ENCODE data around the gene C1RL. TPM values are rescaled to one million over a fixed set of nuclear protein-coding genes. Genes with fewer than 3 reads are reported as not detected.

Gene C1RL
- total RNA-seq, 1 experiment from 2014 or later: 8.9 TPM

- no peaks in the 10 kb centered on the region for H4K20me1 ChIP-seq (ENCODE audit: low read length)
- no peak overlapping the region for H3K4me3 ChIP-seq (ENCODE audit: low read length)
- no peaks in the 10 kb centered on the region for H3K79me2 ChIP-seq (ENCODE audit: low read length)
- no peaks in the 10 kb centered on the region for H3K9me3 ChIP-seq (ENCODE audit: low read length)
- BruUV-seq (replicated peaks): no TSS peak
- no peaks in the 10 kb centered on the region for H3K36me3 ChIP-seq (ENCODE audit: low read depth, low read length)
- no peaks in the 10 kb centered on the region for H3K9me2 ChIP-seq (replicated peaks; ENCODE audit: low read length)
- DNase-seq: no peak
- no peaks in the 10 kb centered on the region for H3K4me1 ChIP-seq (ENCODE audit: insufficient read depth, low read length)
- H3K4me2 ChIP-seq (ENCODE audit: low read length): no peak overlapping the region
- POLR2A ChIA-PET (ENCODE audit: unreplicated experiment): no interaction called here
- no peaks in the 10 kb centered on the region for H3F3A ChIP-seq (ENCODE audit: low read length, unreplicated experiment)
- peaks cover 1% of the 10 kb centered on the region; the same call in 1 of the 2 replicates for H3K27me3 ChIP-seq (ENCODE audit: low read length)
- H3K9ac ChIP-seq (ENCODE audit: low read length): no peak overlapping the region
- no peak overlapping the region for H3K27ac ChIP-seq (ENCODE audit: low read length)
- ATAC-seq: no peak
- TF ChIP-seq EZH2 (IDR thresholded peaks at IDR 0.05; ENCODE audit: low read length, unreplicated experiment): no peak
- intact Hi-C loops (cut with micrococcal nuclease): no loop called here
- no peak overlapping the region for H2AFZ ChIP-seq (ENCODE audit: low read length)
- CTCF ChIA-PET: no interaction called here
Measured at GRCh38 chr12:7072554-7072953, 36.5 kb downstream of the C1RL start.

GRCh38 chr12:7072035-7072434, 37.0 kb downstream of the C1RL start:
- intact Hi-C loops (cut with micrococcal nuclease): no loop called here
- H3K4me2 ChIP-seq (ENCODE audit: low read length): no peak overlapping the region
- no peak overlapping the region for H2AFZ ChIP-seq (ENCODE audit: low read length)
- H4K20me1 ChIP-seq (ENCODE audit: low read length): no peaks in the 10 kb centered on the region
- H3K36me3 ChIP-seq (ENCODE audit: low read depth, low read length): no peaks in the 10 kb centered on the region
- H3K27me3 ChIP-seq (ENCODE audit: low read length): peaks cover 7% of the 10 kb centered on the region; the same call in 1 of the 2 replicates
- H3K27ac ChIP-seq (ENCODE audit: low read length): no peak overlapping the region
- no peak overlapping the region for H3K4me3 ChIP-seq (ENCODE audit: low read length)
- POLR2A ChIA-PET (ENCODE audit: unreplicated experiment): no interaction called here
- no peaks in the 10 kb centered on the region for H3K4me1 ChIP-seq (ENCODE audit: insufficient read depth, low read length)
- no peak for DNase-seq
- no peak for ATAC-seq
- H3K9me3 ChIP-seq (ENCODE audit: low read length): no peaks in the 10 kb centered on the region
- no TSS peak for BruUV-seq (replicated peaks)
- H3K79me2 ChIP-seq (ENCODE audit: low read length): no peaks in the 10 kb centered on the region
- H3K9ac ChIP-seq (ENCODE audit: low read length): no peak overlapping the region
- TF ChIP-seq EZH2phosphoT487 (IDR thresholded peaks at IDR 0.05; ENCODE audit: borderline replicate concordance, low read length) (no peak), CTCF (conservative IDR thresholded peaks at IDR 0.05; ENCODE audit: low read depth, low read length) (no peak), EZH2 (IDR thresholded peaks at IDR 0.05; ENCODE audit: low read length, unreplicated experiment) (no peak)
- H3K9me2 ChIP-seq (replicated peaks; ENCODE audit: low read length): no peaks in the 10 kb centered on the region
- H3F3A ChIP-seq (ENCODE audit: low read length, unreplicated experiment): no peaks in the 10 kb centered on the region
- CTCF ChIA-PET: no interaction called here

GRCh38 chr12:7069386-7069785, 39.6 kb downstream of the C1RL start:
- no peak overlapping the region for H3K9ac ChIP-seq (ENCODE audit: low read length)
- no peaks in the 10 kb centered on the region for H3F3A ChIP-seq (ENCODE audit: low read length, unreplicated experiment)
- H3K9me3 ChIP-seq (ENCODE audit: low read length): no peaks in the 10 kb centered on the region
- TF ChIP-seq EZH2phosphoT487 (IDR thresholded peaks at IDR 0.05; ENCODE audit: borderline replicate concordance, low read length) (no peak), CTCF (conservative IDR thresholded peaks at IDR 0.05; ENCODE audit: low read depth, low read length) (no peak), EZH2 (IDR thresholded peaks at IDR 0.05; ENCODE audit: low read length, unreplicated experiment) (no peak)
- DNase-seq (no peak), ATAC-seq (no peak)
- no peaks in the 10 kb centered on the region for H3K9me2 ChIP-seq (replicated peaks; ENCODE audit: low read length)
- no peak overlapping the region for H2AFZ ChIP-seq (ENCODE audit: low read length)
- H3K79me2 ChIP-seq (ENCODE audit: low read length): no peaks in the 10 kb centered on the region
- intact Hi-C loops (cut with micrococcal nuclease): no loop called here
- H3K4me1 ChIP-seq (ENCODE audit: insufficient read depth, low read length): no peaks in the 10 kb centered on the region
- no peaks in the 10 kb centered on the region for H3K36me3 ChIP-seq (ENCODE audit: low read depth, low read length)
- peaks cover 17% of the 10 kb centered on the region; the same call in 1 of the 2 replicates for H3K27me3 ChIP-seq (ENCODE audit: low read length)
- no TSS peak for BruUV-seq (replicated peaks)
- no peak overlapping the region for H3K27ac ChIP-seq (ENCODE audit: low read length)
- ChIA-PET POLR2A (ENCODE audit: unreplicated experiment) (interaction anchor here (0.7 kb wide), 1 partner anchor 91 kb away, joined by 5 read pairs; no protein-coding TSS in a partner anchor), CTCF (no interaction called here)
- H4K20me1 ChIP-seq (ENCODE audit: low read length): no peaks in the 10 kb centered on the region
- H3K4me2 ChIP-seq (ENCODE audit: low read length): no peak overlapping the region
- H3K4me3 ChIP-seq (ENCODE audit: low read length): no peak overlapping the region

All from PC-3 (cell line).